GM18520 (cell line): Measurements from ENCODE around the gene ZNF276.
"Not testable (repeated sequence)": the region's sequence is repeated elsewhere in the genome, so short reads cannot be mapped to it uniquely, and the experiment has no call there.

Experiments
- ATAC-seq: cut with Tn5 transposase; IDR thresholded peaks from one replicate; pipeline ENCODE4 v1.9.1; 2021; ENCODE audit not compliant: unreplicated experiment

The ZNF276 gene

GRCh38 chr16:89695875-89696669 is 25.3 kb upstream of the ZNF276 start:
- ATAC-seq = no peak

GRCh38 chr16:89696670-89697128 is 24.6 kb upstream of the ZNF276 start:
- no peak for ATAC-seq

- ATAC-seq = no peak
Measured at GRCh38 chr16:89697161-89697615, 24.1 kb upstream of the ZNF276 start.

GRCh38 chr16:89697616-89698331 is 23.6 kb upstream of the ZNF276 start:
- ATAC-seq = no peak

- ATAC-seq = not testable (repeated sequence)
Measured at GRCh38 chr16:89698717-89699116, 22.6 kb upstream of the ZNF276 start.

- ATAC-seq = not testable (repeated sequence)
Measured at GRCh38 chr16:89699629-89700099, 21.7 kb upstream of the ZNF276 start.

- peak; percentile 34 for ATAC-seq
Measured at GRCh38 chr16:89700100-89700648, 21.2 kb upstream of the ZNF276 start.

GRCh38 chr16:89700649-89701424 is 20.5 kb upstream of the ZNF276 start:
- no peak for ATAC-seq

GRCh38 chr16:89701425-89702406 is 19.6 kb upstream of the ZNF276 start, which contains the start of gene SPATA2L:
Gene SPATA2L (minus strand): TSS chr16:89701705. CDS start chr16:89701232, 473 bp downstream.
- ATAC-seq = peak; percentile 53

- no peak for ATAC-seq
Measured at GRCh38 chr16:89704281-89704680, 17.1 kb upstream of the ZNF276 start.

GRCh38 chr16:89705006-89705405 is 16.3 kb upstream of the ZNF276 start:
- ATAC-seq = no peak

GRCh38 chr16:89706518-89707260 is 14.6 kb upstream of the ZNF276 start:
- ATAC-seq = no peak

- ATAC-seq = no peak
Measured at GRCh38 chr16:89707695-89708094, 13.6 kb upstream of the ZNF276 start.

GRCh38 chr16:89708481-89708931 is 12.8 kb upstream of the ZNF276 start:
- ATAC-seq = no peak

- ATAC-seq = no peak
Measured at GRCh38 chr16:89709166-89709565, 12.2 kb upstream of the ZNF276 start.

- no peak for ATAC-seq
Measured at GRCh38 chr16:89709716-89710432, 11.5 kb upstream of the ZNF276 start.

- no peak for ATAC-seq
Measured at GRCh38 chr16:89710709-89711564, 10.4 kb upstream of the ZNF276 start.
